Right lobe of liver (tissue), 6 donors: ENCODE measurements around the gene SERPIND1. TPM values are rescaled to one million over a fixed set of nuclear protein-coding genes. Genes with fewer than 3 reads are reported as not detected.

Experiments
- ATAC-seq, 4 donors: fragments of 200-7000 bp; cut with Tn5 transposase; one replicate each; pipeline ENCODE4 v1.9.1; 2020; ENCODE audit warnings: mild to moderate bottlenecking in 4 of 4, moderate library complexity in 4 of 4
- DNase-seq, 3 donors: peaks; one replicate each; pipeline ENCODE4 v3.0.0-alpha.2; 2020
- H3K27ac ChIP-seq, 3 donors: fragments of 200-600 bp; one replicate each; pipeline ENCODE4 v1.8.0; 2022
- H3K27me3 ChIP-seq, 2 donors: fragments of 200-600 bp; one replicate each; pipeline ENCODE4 v1.8.0; 2022
- H3K36me3 ChIP-seq, 4 donors: fragments of 200-600 bp; sonication (generic) in 1 of 4; one replicate each; pipeline versions ENCODE4 v1.5.1 to v1.8.0; 2017 to 2022; ENCODE audit warnings: control low read depth in 1 of 4
- H3K4me1 ChIP-seq, 4 donors: fragments of 200-600 bp; sonication (generic) in 1 of 4; one replicate each; pipeline versions ENCODE4 v1.5.1 to v1.8.0; 2017 to 2022; ENCODE audit warnings: control low read depth in 1 of 4
- H3K4me3 ChIP-seq, 3 donors: fragments of 200-600 bp; one replicate each; pipeline ENCODE4 v1.8.0; 2022
- H3K9me3 ChIP-seq, 4 donors: fragments of 200-600 bp; sonication (generic) in 1 of 4; one replicate each; pipeline versions ENCODE4 v1.5.1 to v1.8.0; 2017 to 2022; ENCODE audit warnings: control low read depth in 1 of 4
- CTCF ChIP-seq, 4 donors: fragments of 200-600 bp in 3 of 4; fragments of 450-650 bp in 1 of 4; IDR thresholded peaks; one replicate each; pipeline versions ENCODE4 v1.5.1 to v1.8.0; 2016 to 2022; ENCODE audit warnings: antibody characterized with exemption in 4 of 4, mild to moderate bottlenecking in 2 of 4
- POLR2A ChIP-seq: fragments of 450-650 bp; IDR thresholded peaks from one replicate; pipeline ENCODE4 v1.6.1; 2017; ENCODE audit warnings: antibody characterized with exemption, mild to moderate bottlenecking
- WGBS: methylation state at CpG from one replicate; pipeline ENCODE4 v1.1.6; 2018; ENCODE audit warnings: low coverage, low lambda C conversion rate; ENCODE audit not compliant: insufficient coverage; ENCODE audit errors: missing lambda C conversion rate; 5-methylcytosine and 5-hydroxymethylcytosine counted together
- intact Hi-C, 2 donors: fragments of 100-400 bp; cut with DNase I; formaldehyde crosslinking; loops; one replicate each; pipeline versions ENCODE4 v1.11.2 to v1.14.1; 2022
- long read RNA-seq: library from polyadenylated mRNA; unstranded; transcript quantifications from one replicate; pipeline ENCODE4 v2.0.0, GENCODE V29; 2019
- total RNA-seq, 6 experiments: library from RNA; depleted of rRNA in 2 of 6; stranded (reverse); fragments of >200 nt in 2 of 6; fragmentation: NEBNext Ultra II Directional in 3 of 6; extraction: Animal tissue kit (Norgen Biotek cat#: 25700) in 3 of 6; gene quantifications; one replicate each; pipeline versions ENCODE4 v1.1.0 to v1.2.4, GENCODE V29; 2016 to 2023
- donor health status: DM: no; HTN: yes; CAD: no.
- donor health status: DM: no; HTN: no; CAD: no.
- donor health status: DM: no; HTN: no; CAD: no.
- donor health status: DM: no; HTN: yes; CAD: no.
- donor health status: DM: no; HTN: yes; CAD: no.

The SERPIND1 gene
- 100 to 1,000 TPM in 4 of 6 experiments, 10 to 100 TPM in 2; 49.7 to 615 (median 331) TPM for total RNA-seq
- long read RNA-seq, transcript SERPIND1-202 (4 exons, 1,798 nt) = minor isoform, 38 of 391 reads
- long read RNA-seq, transcript SERPIND1-201 (5 exons, 2,437 nt) = major isoform, 308 of 391 reads
- long read RNA-seq, partial matches to known transcripts = 42 of 391 reads
- long read RNA-seq, other reads (novel, unspliced or antisense) = 3 of 391 reads

GRCh38 chr22:20773793-20774212, at the start of gene SERPIND1:
Gene SERPIND1 (plus strand): TSS chr22:20774113. CDS start chr22:20779313, 5,200 bp downstream.
- Histone ChIP-seq H3K4me1 (peaks cover 0 to 40% (median 19%) of the 10 kb centered on the region in 4 donors), H3K4me3 (peak within 1 kb of the TSS; percentile 28 to 71 (median 43)), H3K9me3 (no peaks in the 10 kb centered on the region), H3K27ac (peak within 1 kb of the TSS; percentile 69 to 94 (median 77)), H3K36me3 (peaks cover 0 to 4% (median 0%) of the 10 kb centered on the region in 4 donors), H3K27me3 (no peaks in the 10 kb centered on the region)
- WGBS = 31% methylated on average over 3 of the region's 4 CpGs
- DNase-seq (peak; percentile 42 to 81 (median 72)), ATAC-seq (peak; percentile 48 to 68 (median 59))
- no peak for TF ChIP-seq CTCF (IDR thresholded peaks at IDR 0.05)
- TF ChIP-seq POLR2A = peak; percentile 38
- intact Hi-C loops = no loop called here

- H3K27ac ChIP-seq = no peak overlapping the region
- no peaks in the 10 kb centered on the region for H3K4me1 ChIP-seq
- intact Hi-C loops = no loop called here
- 97% methylated on average over 4 of the region's 9 CpGs for WGBS
- no peaks in the 10 kb centered on the region for H3K27me3 ChIP-seq
- no peaks in the 10 kb centered on the region for H3K9me3 ChIP-seq
- TF ChIP-seq POLR2A = no peak
- no peak for TF ChIP-seq CTCF (IDR thresholded peaks at IDR 0.05)
- DNase-seq (no peak), ATAC-seq (no peak)
- no peak overlapping the region for H3K4me3 ChIP-seq
- H3K36me3 ChIP-seq = peaks cover 0 to 30% (median 15%) of the 10 kb centered on the region in 4 donors
These were observed 49.0 kb upstream of the SERPIND1 start for GRCh38 chr22:20724676-20725454.

GRCh38 chr22:20725987-20726558, 47.8 kb upstream of the SERPIND1 start:
- Histone ChIP-seq H3K4me3 (no peak overlapping the region), H3K27me3 (no peaks in the 10 kb centered on the region), H3K36me3 (peaks cover 0 to 31% (median 17%) of the 10 kb centered on the region in 4 donors), H3K9me3 (no peaks in the 10 kb centered on the region), H3K27ac (no peak overlapping the region), H3K4me1 (no peaks in the 10 kb centered on the region)
- no peak for TF ChIP-seq CTCF (IDR thresholded peaks at IDR 0.05)
- TF ChIP-seq POLR2A = no peak
- DNase-seq = no peak
- WGBS = 69% methylated on average over 7 of the region's 11 CpGs
- ATAC-seq = peak in 1 of 4 donors; percentile 34
- intact Hi-C loops = no loop called here

- intact Hi-C loops = no loop called here
- Histone ChIP-seq H3K4me3 (no peak overlapping the region), H3K4me1 (no peaks in the 10 kb centered on the region), H3K27me3 (no peaks in the 10 kb centered on the region), H3K9me3 (no peaks in the 10 kb centered on the region), H3K36me3 (peaks cover 0 to 31% (median 17%) of the 10 kb centered on the region in 4 donors), H3K27ac (no peak overlapping the region)
- DNase-seq (no peak), ATAC-seq (no peak)
- WGBS = 84% methylated on average over 13 of the region's 29 CpGs
- TF ChIP-seq CTCF (IDR thresholded peaks at IDR 0.05) (no peak), POLR2A (no peak)
These were observed 46.5 kb upstream of the SERPIND1 start for GRCh38 chr22:20727118-20728015.
